COLO668 (cell line): ENCODE results near the gene PPFIA1.

Experiments used
- DNase-seq: peaks from one replicate; lab custom pipeline; 2025; ENCODE audit not compliant: unreplicated experiment; lab: John Stamatoyannopoulos, UW

Gene PPFIA1

DNA sequence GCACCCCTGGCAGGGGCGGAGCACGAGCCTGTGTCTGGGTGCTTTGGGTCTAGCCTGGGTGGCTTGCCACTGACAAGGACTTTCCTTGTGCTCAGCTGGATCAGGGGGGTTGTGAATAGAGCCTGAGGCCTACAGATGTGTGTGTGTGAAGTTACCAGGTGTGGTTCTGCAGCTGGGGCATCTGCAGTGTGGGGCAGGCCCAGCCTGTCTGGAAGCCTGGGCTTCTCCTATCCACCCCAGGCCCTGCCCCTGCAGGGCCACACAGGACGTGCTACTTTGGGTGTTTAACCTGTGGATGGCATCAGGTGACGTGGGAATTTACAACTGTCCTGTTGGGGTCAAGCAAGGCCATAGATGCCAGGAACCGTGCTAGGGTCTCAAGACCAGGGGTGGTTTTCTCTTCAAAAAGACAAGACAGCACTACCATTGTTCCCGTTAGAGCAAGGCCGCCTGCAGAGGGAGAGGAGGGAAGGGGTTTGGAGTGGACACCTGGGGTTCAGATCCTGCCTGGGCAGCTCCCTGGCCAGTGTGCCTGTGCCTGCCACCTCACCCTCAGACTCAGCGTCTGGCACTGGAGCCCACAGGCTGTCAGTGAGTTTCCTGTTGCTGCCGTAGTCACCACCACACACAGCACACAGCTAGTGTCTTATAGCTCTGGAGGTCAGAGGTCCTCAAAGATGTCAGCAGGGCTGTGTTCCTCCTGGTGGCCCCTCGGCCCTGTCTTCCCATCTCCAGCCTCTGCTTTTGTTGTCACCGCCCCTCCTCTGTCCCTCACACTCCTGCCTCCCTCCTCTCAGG lies 159.4 kb downstream of the PPFIA1 start:
- no peak for DNase-seq

DNA sequence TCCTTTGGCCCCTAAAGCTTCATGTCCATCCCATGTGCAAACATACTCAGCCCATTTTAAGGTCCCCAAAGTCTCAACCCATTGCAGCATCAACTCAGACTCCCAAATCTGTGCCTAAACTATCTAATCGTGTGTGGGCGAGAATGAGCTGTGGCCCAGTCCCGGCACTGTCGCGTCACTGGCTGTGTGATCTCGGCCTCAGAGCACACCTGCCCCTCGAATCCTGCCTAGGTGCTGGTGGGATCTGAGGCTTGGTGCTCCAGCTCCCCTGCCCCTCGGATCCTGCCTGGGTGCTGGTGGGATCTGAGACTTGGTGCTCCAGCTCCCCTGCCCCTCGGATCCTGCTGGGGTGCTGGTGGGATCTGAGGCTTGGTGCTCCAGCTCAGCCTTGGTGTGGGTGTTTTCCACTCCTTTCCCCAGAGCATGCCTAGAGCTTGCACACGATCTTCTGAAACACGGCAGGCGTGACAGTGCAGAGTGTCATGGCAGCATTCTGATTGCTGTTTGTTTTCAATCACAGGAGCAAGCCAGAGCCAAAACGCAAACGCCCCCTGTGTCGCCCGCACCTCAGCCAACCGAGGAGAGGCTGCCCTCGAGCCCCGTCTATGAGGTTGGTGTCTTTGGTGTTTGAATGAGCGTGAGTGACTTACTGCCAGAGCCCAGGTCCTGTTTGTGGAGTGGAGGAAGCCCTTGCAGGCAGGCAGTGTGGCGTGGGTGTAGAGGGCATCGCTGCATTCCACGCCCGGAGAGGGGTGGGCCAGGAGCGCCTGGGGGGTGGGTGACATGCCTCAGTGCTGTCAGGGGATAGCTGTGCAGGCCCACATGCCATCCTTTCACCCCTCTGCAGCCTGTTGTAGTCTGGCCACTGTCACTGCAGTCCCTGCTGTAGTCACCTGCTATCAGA lies 160.4 kb downstream of the PPFIA1 start:
- DNase-seq = no peak

DNA sequence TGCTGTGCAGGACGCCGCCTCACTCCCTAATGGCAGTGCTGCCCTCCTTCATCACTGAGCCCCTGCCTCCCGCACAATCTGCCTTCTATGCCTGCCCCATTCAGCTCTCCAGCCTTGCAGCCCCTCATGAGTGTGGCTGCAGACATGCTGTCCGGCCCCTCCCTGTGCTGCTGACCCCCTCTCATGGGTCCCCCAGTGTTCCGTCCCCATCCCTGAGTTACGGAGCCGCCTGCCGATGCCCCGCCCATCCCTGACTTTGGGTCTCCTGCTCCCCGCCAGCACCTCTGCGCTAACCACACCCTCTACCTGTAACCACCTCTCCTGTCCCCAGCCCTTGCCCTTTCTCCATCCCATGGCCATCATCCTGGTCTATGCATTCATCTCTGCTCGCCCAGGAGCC lies 161.1 kb downstream of the PPFIA1 start:
- DNase-seq = no peak

DNA sequence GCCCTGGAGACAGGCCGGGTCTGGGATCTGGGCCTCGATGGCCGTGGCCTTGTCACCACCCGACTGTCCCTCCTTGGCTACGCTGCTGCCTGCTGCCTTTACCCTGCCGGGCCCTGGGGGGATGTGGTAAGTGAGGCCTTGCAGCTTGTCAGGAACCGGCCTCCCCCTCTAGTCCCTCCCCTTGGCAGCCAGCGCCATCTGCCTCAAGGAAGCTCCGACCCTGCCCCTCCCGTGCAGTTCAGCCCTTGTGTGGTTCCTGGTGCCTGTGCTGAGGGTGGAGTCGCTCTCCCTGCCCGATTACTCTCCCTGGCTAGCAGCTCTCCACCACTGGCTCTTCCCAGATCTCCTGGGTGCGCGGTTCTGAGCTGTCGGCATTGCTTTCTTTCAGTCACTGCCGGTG lies 161.6 kb downstream of the PPFIA1 start:
- no peak for DNase-seq

DNA sequence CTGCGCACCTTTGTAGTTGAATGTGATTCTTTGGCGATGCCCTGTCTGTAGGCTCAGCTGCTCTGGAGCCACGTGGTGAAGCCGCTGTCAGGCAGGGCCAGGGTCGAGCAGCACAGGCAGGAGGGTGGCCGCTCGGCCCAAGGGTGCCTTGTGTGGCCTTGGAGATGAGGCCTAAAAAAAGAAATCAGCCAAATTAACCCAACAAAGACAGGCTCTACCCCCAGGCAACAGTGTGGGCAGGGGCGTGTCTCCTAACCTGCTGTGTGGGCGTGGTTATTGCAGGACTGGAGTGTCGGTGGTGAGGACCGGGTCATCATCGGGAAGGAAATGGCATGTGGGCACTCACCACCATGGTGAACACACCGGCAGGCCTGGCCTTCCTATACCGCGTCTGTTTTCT lies 162.1 kb downstream of the PPFIA1 start:
- no peak for DNase-seq

GRCh38 chr11:70433038-70433437 lies 162.5 kb downstream of the PPFIA1 start:
- DNase-seq = no peak

DNA sequence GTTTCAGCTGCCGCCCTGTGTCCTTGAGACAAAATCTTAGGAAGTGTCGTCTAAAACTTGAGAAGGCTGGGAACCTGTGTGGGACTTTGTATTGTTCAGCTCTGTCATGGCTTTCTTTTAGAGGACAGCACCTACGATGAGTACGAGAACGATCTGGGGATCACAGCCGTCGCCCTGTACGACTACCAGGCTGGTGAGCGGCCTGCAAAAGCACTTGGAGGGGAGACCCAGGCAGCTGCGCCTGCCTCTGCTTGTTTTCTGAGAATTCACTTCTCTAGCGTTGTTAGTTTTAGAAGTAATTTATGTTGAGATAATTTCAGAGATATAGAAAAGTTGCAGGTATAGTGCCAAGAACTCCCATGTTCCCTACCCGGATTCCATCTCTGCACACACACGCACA lies 163.0 kb downstream of the PPFIA1 start:
- DNase-seq = no peak
